GM21423 (cell line): ENCODE measurements around the gene TOM1L2.

ENCODE experiments used
- ATAC-seq: cut with Tn5 transposase; IDR thresholded peaks from one replicate; pipeline ENCODE4 v1.9.1; 2021; ENCODE audit warnings: mild to moderate bottlenecking, moderate library complexity; ENCODE audit not compliant: unreplicated experiment

Gene TOM1L2

GRCh38 chr17:17877529-17878358, 94.5 kb downstream of the TOM1L2 start:
- ATAC-seq, result no peak

DNA sequence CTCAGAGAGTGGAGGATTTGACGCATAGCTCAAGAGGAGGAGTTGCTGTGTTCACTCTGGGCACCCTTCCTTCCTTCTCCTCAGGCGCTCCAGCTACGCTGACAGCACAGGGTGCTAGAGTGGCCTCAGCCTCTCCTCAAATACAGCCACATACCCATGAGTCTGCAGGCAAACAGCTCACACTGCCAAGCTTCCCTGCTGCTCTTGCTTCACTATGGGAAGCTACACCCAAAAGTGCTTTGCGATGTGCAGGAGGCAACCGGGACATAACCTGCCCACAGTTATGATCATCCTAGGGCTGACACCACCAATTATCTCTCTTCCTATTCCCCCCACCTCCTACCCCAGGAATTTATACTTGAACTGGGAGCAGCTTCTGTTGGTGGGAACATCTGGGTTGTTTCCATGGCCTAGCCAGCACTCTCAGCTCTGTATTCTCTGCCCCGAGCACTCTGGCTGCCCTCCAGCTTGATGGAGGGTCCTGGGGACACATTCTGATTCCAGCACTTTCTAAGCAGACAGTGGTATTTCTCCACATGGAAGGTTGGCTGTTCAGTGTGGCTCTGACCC, 95.2 kb downstream of the TOM1L2 start:
- no peak for ATAC-seq

DNA sequence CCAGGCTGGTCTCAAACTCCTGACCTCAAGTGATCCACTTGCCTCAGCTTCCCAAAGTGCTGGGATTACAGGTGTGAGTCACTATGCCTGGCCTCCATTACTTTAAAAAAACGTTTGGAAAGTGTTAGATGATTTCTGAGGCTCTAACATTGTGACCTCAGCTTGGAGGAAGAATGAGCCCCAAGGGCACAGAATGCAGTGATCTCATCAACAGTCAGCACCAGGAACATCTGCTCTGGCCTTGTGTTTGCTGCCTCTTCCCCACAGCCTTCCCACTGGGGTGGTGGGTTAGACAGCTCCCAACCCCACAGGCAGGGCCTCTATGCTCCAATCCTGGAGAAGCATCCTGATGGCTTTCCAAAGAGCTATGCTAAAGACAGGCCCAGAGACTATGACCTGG, 97.7 kb downstream of the TOM1L2 start:
- no peak for ATAC-seq

DNA sequence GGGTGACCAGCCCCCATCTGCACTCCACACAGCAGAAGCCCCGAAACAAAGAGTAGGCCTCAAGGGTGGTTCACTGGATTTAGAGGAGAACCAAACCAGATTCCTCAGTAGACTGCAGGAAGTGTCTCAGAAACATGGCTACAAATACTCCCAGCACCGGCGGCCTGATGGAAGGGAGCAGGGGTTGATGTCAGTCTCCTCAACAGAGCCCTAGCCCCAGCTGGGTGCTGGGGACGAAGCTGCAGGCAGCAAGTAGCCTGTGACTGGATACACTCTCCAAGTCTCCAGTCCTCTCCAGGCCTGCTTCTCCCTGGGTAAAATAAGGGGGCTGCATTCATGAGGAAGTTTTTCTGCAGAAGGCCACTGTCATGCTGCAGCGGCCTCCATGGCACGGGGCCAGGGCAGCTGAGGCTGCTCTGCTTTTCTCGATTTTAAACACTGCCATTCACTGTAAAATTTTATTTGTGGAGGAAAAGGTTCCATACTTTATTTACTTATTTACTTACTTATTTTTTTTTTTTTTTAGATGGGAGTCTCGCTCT, 98.7 kb downstream of the TOM1L2 start:
- ATAC-seq, result no peak

GRCh38 chr17:17872547-17873345, 99.5 kb downstream of the TOM1L2 start:
- no peak for ATAC-seq

GRCh38 chr17:17871913-17872312, 100.3 kb downstream of the TOM1L2 start:
- ATAC-seq, result no peak

- no peak for ATAC-seq
Measured at GRCh38 chr17:17870247-17870646, 102.0 kb downstream of the TOM1L2 start.

- ATAC-seq, result no peak
Measured at GRCh38 chr17:17868641-17869522, 103.3 kb downstream of the TOM1L2 start.

DNA sequence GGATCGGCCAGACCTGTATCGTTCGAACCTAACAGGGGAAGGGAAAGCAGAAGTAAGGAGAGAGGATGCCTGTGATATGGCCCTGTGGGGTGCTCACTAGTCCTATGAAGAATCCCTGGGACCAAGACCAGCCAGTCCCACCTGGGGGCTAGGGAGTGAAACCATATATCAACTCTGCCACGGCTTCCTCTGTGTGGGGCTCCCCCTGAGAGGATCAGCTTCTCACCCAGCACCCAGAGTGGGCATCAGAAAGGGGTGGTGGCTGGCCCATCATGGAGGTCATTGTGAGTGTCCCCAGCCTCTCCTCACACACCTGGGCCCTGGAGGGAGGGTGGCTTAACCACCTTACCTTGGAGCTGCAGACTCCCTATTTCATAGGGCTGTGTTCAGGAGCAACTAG, 105.3 kb downstream of the TOM1L2 start:
- ATAC-seq, result no peak

GRCh38 chr17:17866425-17866824, 105.8 kb downstream of the TOM1L2 start:
- ATAC-seq, result no peak

DNA sequence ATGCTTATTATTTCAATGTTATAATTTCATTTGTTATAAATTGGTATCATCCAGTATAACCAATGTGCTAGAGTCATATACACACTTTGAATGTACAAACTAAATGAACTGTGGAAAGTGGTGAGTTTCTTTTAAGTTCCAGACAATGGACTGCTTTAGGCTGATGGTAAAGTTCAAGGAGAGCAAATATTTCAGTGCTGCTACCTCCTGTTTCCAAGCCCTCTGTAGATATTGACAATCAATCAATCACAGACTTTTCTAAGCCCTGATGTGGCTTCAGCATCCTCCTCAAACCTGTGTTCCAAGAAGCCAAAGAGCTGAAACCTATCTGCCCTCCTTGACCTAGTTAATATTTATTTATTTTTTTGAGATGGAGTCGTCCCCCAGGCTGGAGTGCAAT, 107.2 kb downstream of the TOM1L2 start:
- no peak for ATAC-seq

- ATAC-seq, result no peak
Measured at GRCh38 chr17:17860766-17861107, 111.5 kb downstream of the TOM1L2 start.

- no peak for ATAC-seq
Measured at GRCh38 chr17:17859909-17860765, 112.1 kb downstream of the TOM1L2 start.

DNA sequence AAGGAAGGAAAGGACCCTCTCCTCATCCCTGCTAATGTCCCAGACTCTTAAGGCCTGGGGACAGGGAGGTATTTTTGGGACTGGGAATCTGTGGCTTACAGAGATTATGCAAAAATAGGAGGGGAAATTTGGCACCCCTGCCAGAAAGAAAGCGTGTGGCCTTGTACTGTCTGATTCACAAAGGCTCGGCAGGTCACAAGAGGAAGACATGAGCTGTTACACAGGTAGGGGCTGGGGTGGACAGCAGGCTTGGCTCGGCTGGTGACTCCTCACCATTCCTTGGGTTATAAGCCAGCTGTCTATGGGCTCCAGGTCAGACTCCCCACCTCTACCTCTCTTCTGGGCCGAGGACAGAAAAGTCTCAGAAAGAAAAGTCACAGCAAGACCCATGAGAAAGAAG, 114.7 kb downstream of the TOM1L2 start:
- ATAC-seq, result no peak

GRCh38 chr17:17856386-17856785, 115.8 kb downstream of the TOM1L2 start:
- no peak for ATAC-seq

DNA sequence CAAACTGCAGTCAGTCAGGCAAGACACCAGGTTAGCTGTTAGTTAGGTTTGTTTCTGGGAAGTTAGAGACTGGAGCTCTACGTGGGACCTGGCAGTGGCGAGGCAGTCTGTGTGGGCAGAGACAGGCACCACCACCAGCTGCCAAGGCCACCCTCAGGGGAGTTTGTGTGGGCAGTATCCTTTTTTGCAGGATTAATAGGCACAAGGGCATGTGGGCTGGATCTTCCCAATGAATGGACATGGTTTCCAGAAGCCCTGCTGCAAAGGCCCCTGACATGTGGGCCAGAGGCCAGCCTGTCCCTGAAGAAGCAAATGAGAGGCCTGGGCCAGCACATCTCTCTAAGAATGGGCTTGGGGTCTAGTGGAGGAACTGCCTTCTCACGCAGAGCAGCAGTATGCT, 116.2 kb downstream of the TOM1L2 start:
- ATAC-seq, result no peak

- ATAC-seq, result no peak
Measured at GRCh38 chr17:17853811-17854447, 118.3 kb downstream of the TOM1L2 start.

GRCh38 chr17:17852930-17853329, 119.3 kb downstream of the TOM1L2 start:
- no peak for ATAC-seq
